ENCODE data around the gene LCMT2.
"Not testable (repeated sequence)": the region's sequence is repeated elsewhere in the genome, so short reads cannot be mapped to it uniquely, and the experiment has no call there.

Gene LCMT2

GRCh38 chr15:43314171-43314570 lies 16.2 kb downstream of the LCMT2 start:
- no peak for DNase-seq (ENCODE audit: low read depth in 2 of 2)

GRCh38 chr15:43312378-43312777 lies 18.0 kb downstream of the LCMT2 start:
- no peak for DNase-seq (ENCODE audit: low read depth in 2 of 2)

GRCh38 chr15:43302205-43302817 lies 28.1 kb downstream of the LCMT2 start, which contains the start of gene TGM7:
TSS of gene TGM7 (minus strand) at chr15:43302255.
- DNase-seq (ENCODE audit: low read depth in 2 of 2), result no peak

- no peak for DNase-seq (ENCODE audit: low read depth in 2 of 2)
Measured at GRCh38 chr15:43299884-43300283, 30.5 kb downstream of the LCMT2 start.

- no peak for DNase-seq (ENCODE audit: low read depth in 2 of 2)
Measured at GRCh38 chr15:43299411-43299810, 31.0 kb downstream of the LCMT2 start.

- DNase-seq (ENCODE audit: low read depth in 2 of 2), result no peak
Measured at GRCh38 chr15:43294091-43294706, 36.2 kb downstream of the LCMT2 start.

GRCh38 chr15:43293432-43293831 lies 36.9 kb downstream of the LCMT2 start:
- DNase-seq (ENCODE audit: low read depth in 2 of 2), result no peak

- DNase-seq (ENCODE audit: low read depth in 2 of 2), result no peak
Measured at GRCh38 chr15:43292375-43293078, 37.8 kb downstream of the LCMT2 start.

- DNase-seq (ENCODE audit: low read depth in 2 of 2), result not testable (repeated sequence)
Measured at GRCh38 chr15:43289656-43290055, 40.7 kb downstream of the LCMT2 start.

- no peak for DNase-seq (ENCODE audit: low read depth in 2 of 2)
Measured at GRCh38 chr15:43287254-43287653, 43.1 kb downstream of the LCMT2 start.

- no peak for DNase-seq (ENCODE audit: low read depth in 2 of 2)
Measured at GRCh38 chr15:43286074-43286473, 44.3 kb downstream of the LCMT2 start.

- DNase-seq (ENCODE audit: low read depth in 2 of 2), result peak in 1 of 2 donors; percentile 30
Measured at GRCh38 chr15:43285609-43286037, 44.8 kb downstream of the LCMT2 start.

- no peak for DNase-seq (ENCODE audit: low read depth in 2 of 2)
Measured at GRCh38 chr15:43283526-43283925, 46.8 kb downstream of the LCMT2 start.

GRCh38 chr15:43281926-43282602 lies 48.3 kb downstream of the LCMT2 start:
- DNase-seq (ENCODE audit: low read depth in 2 of 2), result no peak

- DNase-seq (ENCODE audit: low read depth in 2 of 2), result no peak
Measured at GRCh38 chr15:43280996-43281395, 49.4 kb downstream of the LCMT2 start.

GRCh38 chr15:43279496-43279895 lies 50.9 kb downstream of the LCMT2 start:
- DNase-seq (ENCODE audit: low read depth in 2 of 2), result no peak

GRCh38 chr15:43278869-43279268 lies 51.5 kb downstream of the LCMT2 start:
- DNase-seq (ENCODE audit: low read depth in 2 of 2), result no peak

GRCh38 chr15:43277901-43278300 lies 52.5 kb downstream of the LCMT2 start:
- no peak for DNase-seq (ENCODE audit: low read depth in 2 of 2)

GRCh38 chr15:43277231-43277823 lies 53.0 kb downstream of the LCMT2 start:
- no peak for DNase-seq (ENCODE audit: low read depth in 2 of 2)

- DNase-seq (ENCODE audit: low read depth in 2 of 2), result no peak
Measured at GRCh38 chr15:43276563-43277200, 53.7 kb downstream of the LCMT2 start.

- DNase-seq (ENCODE audit: low read depth in 2 of 2), result no peak
Measured at GRCh38 chr15:43275740-43276562, 54.4 kb downstream of the LCMT2 start.
